ENCODE measurements around the gene MAGIX.

MAGIX gene

DNA sequence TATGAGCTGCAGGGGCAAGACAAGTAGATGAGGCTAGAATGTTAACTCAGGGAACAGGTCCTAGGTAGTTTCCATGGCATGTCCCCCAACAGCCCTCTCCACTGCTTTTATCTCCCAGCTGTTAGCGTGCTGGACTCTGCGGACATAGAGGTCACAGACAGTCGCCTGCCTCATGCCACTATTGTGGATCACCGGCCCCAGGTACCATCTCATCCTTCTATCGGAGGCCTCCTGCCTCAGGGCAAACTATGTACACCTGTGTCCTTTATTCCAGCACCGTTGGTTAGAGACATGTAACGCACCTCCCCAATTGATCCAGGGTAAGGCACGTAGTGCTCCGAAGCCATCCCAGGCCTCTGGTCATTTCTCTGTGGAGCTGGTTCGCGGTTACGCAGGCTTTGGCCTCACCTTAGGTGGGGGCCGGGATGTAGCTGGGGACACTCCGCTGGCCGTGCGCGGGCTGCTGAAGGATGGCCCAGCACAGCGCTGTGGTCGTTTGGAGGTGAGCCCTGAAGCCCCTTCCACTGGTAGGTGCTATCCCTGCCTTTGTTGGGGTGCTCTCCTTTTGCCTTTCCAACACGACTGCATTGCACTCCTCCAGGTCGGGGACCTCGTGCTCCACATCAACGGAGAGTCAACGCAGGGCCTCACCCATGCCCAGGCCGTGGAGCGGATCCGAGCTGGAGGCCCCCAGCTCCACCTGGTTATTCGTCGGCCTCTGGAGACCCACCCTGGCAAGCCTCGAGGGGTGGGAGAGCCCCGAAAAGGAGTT, 2.2 kb downstream of the MAGIX start:
- H4K20me1 ChIP-seq (ENCODE audit: low read depth, low read length) = no peaks in the 10 kb centered on the region
- H3K4me2 ChIP-seq (ENCODE audit: low read depth, low read length, poor library complexity, severe bottlenecking) = peak overlapping the region; percentile 73
- no peaks in the 10 kb centered on the region for H3K9me3 ChIP-seq (ENCODE audit: insufficient read depth, low read length)
- peaks cover 25% of the 10 kb centered on the region for H3F3A ChIP-seq (ENCODE audit: insufficient read depth)
- H3K4me3 ChIP-seq (ENCODE audit: insufficient read depth, low read length, poor library complexity, severe bottlenecking) = no peak overlapping the region
- TF ChIP-seq EZH2phosphoT487 (conservative IDR thresholded peaks at IDR 0.05; ENCODE audit: low read length) = no peak
- H2AFZ ChIP-seq (ENCODE audit: low read depth, low read length, severe bottlenecking) = no peak overlapping the region
- no peaks in the 10 kb centered on the region for H3K36me3 ChIP-seq (ENCODE audit: low read length)
- H3K27me3 ChIP-seq (ENCODE audit: low read length) = no peaks in the 10 kb centered on the region
- no peak overlapping the region for H3K9ac ChIP-seq (ENCODE audit: low read length)
- no peaks in the 10 kb centered on the region for H3K79me2 ChIP-seq (ENCODE audit: insufficient read depth, low read length)
- H3K27ac ChIP-seq (ENCODE audit: low read depth, low read length) = peak overlapping the region; percentile 69; the same call in 1 of the 2 replicates
- H3K9me2 ChIP-seq (replicated peaks; ENCODE audit: insufficient read depth, low read length) = no peaks in the 10 kb centered on the region

DNA sequence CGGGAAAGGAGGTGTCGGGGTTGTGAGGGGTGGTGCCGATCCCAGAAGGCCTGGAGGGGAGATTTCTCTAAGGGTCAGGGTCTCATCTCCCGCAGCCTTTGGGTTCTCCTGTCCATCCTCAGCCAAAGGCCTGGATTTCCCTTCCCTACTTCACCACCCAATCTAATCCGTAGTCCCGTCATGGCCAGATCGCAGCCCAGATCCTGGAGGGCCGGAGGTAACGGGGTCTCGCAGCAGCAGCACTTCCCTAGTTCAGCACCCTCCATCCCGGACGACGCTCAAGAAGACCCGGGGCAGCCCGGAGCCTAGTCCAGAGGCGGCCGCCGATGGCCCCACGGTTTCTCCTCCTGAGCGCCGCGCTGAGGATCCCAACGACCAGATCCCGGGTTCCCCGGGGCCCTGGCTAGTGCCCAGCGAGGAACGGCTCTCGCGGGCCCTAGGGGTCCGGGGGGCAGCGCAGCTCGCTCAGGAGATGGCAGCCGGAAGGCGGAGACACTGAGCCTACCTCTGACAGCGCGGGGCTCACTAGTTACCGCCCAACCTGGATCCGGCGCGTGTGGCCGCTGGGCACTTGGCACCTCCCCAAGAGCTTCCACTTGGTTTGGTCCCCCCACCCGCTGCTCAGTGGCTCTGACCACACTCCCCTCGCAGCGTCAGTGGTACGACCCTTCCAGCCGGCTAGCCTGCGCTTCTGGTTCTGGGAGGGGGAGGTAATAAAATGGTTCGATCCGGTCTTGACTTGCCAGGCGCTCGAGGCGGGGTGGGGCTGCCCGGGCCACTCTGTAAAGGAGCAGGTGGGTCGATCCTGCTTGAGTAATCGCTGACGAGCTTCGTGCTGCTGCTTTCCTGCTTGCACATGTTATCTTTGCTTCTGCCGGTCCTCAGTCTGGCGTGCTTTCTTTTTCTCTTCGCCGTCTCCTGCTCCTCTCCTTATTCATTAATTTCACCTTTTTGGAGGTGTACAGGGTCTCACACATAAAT, 3.6 kb downstream of the MAGIX start:
- Histone ChIP-seq H3K27me3 (ENCODE audit: low read length) (no peaks in the 10 kb centered on the region), H3K36me3 (ENCODE audit: low read length) (no peaks in the 10 kb centered on the region), H3K9me2 (replicated peaks; ENCODE audit: insufficient read depth, low read length) (no peaks in the 10 kb centered on the region), H3K9me3 (ENCODE audit: insufficient read depth, low read length) (no peaks in the 10 kb centered on the region), H2AFZ (ENCODE audit: low read depth, low read length, severe bottlenecking) (no peak overlapping the region), H3F3A (ENCODE audit: insufficient read depth) (peaks cover 25% of the 10 kb centered on the region), H4K20me1 (ENCODE audit: low read depth, low read length) (no peaks in the 10 kb centered on the region), H3K79me2 (ENCODE audit: insufficient read depth, low read length) (no peaks in the 10 kb centered on the region), H3K4me3 (ENCODE audit: insufficient read depth, low read length, poor library complexity, severe bottlenecking) (peak overlapping the region; percentile 55), H3K27ac (ENCODE audit: low read depth, low read length) (peak overlapping the region; percentile 94), H3K9ac (ENCODE audit: low read length) (peak overlapping the region; percentile 66), H3K4me2 (ENCODE audit: low read depth, low read length, poor library complexity, severe bottlenecking) (peak overlapping the region; percentile 90)
- TF ChIP-seq, protein P1, sequence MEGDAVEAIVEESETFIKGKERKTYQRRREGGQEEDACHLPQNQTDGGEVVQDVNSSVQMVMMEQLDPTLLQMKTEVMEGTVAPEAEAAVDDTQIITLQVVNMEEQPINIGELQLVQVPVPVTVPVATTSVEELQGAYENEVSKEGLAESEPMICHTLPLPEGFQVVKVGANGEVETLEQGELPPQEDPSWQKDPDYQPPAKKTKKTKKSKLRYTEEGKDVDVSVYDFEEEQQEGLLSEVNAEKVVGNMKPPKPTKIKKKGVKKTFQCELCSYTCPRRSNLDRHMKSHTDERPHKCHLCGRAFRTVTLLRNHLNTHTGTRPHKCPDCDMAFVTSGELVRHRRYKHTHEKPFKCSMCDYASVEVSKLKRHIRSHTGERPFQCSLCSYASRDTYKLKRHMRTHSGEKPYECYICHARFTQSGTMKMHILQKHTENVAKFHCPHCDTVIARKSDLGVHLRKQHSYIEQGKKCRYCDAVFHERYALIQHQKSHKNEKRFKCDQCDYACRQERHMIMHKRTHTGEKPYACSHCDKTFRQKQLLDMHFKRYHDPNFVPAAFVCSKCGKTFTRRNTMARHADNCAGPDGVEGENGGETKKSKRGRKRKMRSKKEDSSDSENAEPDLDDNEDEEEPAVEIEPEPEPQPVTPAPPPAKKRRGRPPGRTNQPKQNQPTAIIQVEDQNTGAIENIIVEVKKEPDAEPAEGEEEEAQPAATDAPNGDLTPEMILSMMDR (IDR thresholded peaks at IDR 0.05; ENCODE audit: insufficient read depth, low read length, poor library complexity, severe bottlenecking) = no peak

DNA sequence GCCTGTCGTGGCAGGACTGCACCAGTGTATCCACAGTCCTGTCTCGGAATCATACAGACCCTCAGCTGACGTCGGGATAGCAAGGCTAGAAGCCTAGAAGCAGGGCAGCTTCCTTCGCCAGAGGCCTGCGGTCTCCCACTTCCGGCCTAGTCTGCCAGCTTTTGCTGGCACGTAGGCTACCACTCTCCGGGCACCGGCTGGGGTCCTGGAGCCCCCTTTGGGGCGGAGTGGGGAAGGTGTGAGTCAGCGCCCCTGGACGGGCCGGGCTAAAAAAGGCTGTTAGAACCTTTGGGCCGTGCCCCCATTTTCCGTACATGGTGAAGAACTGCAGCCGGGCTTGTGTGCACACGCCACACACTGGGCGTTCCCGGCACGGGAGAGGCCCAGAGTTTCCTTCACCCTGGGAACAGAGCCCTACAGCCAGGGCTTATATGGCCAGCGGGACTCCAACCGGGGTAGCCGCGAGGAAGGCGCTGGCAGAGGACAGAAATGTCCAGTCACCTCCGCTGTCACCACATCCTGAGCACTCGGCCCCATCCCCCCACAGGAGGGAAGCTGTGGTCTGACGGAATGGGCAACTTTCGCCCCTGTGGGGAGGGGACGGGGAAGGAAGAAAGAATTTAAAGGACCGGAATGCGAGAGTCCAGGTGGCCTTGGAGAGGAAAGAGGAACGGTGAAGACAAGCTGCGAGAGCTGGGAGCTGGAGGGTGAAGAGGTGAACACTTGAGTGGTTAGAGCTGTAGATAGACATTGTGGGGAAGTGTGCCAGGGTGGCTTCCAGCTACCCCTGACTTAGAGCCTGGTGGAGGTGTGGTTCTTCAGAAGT, 4.6 kb downstream of the MAGIX start:
- Histone ChIP-seq H3K79me2 (ENCODE audit: insufficient read depth, low read length) (no peaks in the 10 kb centered on the region), H3K9me3 (ENCODE audit: insufficient read depth, low read length) (no peaks in the 10 kb centered on the region), H3F3A (ENCODE audit: insufficient read depth) (peaks cover 25% of the 10 kb centered on the region), H3K9ac (ENCODE audit: low read length) (peak overlapping the region; percentile 66), H3K27me3 (ENCODE audit: low read length) (no peaks in the 10 kb centered on the region), H3K27ac (ENCODE audit: low read depth, low read length) (peak overlapping the region; percentile 94), H2AFZ (ENCODE audit: low read depth, low read length, severe bottlenecking) (peak overlapping the region; percentile 22), H3K4me2 (ENCODE audit: low read depth, low read length, poor library complexity, severe bottlenecking) (peak overlapping the region; percentile 90), H3K9me2 (replicated peaks; ENCODE audit: insufficient read depth, low read length) (no peaks in the 10 kb centered on the region), H3K36me3 (ENCODE audit: low read length) (no peaks in the 10 kb centered on the region), H4K20me1 (ENCODE audit: low read depth, low read length) (no peaks in the 10 kb centered on the region), H3K4me3 (ENCODE audit: insufficient read depth, low read length, poor library complexity, severe bottlenecking) (peak overlapping the region; percentile 55)
- no peak for TF ChIP-seq EZH2phosphoT487 (conservative IDR thresholded peaks at IDR 0.05; ENCODE audit: low read length)
- TF ChIP-seq, protein P1 (IDR thresholded peaks at IDR 0.05; ENCODE audit: insufficient read depth, low read length, poor library complexity, severe bottlenecking) = no peak

Measured in SU-DHL-6 (cell line).